ENCODE results near the gene C5orf34. TPM values are rescaled to one million over a fixed set of nuclear protein-coding genes. Genes with fewer than 3 reads are reported as not detected.
A peak's percentile ranks its signal among the peaks of the same experiment; 100 is the strongest.
"Not testable (repeated sequence)": the region's sequence is repeated elsewhere in the genome, so short reads cannot be mapped to it uniquely, and the experiment has no call there.

The C5orf34 gene
- total RNA-seq, 4 donors from 2014 or later: 0.87 to 5.1 (median 1.9) TPM

DNA sequence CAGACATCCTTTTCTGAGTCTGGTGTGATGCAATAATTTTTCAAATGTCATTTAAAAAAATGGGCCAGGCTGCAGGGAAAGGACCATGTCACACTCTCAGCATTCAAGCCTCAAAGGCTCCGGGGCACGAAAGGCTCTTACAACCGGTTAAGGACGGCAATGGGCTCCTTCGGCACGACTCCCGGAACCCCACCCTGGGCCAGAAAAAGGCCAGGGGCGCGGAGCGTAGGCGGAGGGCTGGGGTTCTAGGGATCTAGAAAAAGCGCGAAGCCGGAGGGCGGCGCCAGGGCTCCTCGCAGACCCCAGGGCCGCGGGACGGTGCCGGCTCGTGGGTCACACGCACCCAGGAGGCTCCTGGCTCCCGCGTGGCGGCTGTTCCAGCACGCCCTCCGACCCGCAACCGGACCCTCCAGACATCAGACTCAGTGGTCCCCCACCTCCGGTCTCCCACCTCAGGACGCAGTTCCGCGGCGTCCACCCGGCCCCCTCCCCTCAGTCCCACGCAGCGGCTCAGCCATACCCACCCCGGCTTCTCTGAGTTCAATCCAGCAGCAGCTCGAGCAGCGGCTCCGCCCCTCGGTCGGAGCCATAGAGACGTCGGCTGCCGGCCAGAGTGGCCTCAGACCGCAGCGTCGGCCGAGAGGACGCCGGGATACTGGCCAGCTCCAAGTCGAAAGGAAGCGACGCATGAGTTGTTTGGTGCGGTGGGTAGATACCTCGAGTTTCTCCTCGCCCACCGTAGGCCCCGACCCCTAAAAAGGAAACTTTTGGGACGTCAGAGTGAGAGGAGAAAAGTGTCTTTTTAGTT, 31.4 kb downstream of the C5orf34 start, which contains the start of gene TMEM267:
Gene TMEM267, minus strand, starts transcription at position 568 of the 808 bp plus-strand sequence. CDS start 29,896 bp downstream, outside the sequence.
- intact Hi-C loops (cut with DNase I): no loop called here
- 0 to 1% methylated on average over 9 to 31 of the region's 62 CpGs for WGBS, 2 donors

DNA sequence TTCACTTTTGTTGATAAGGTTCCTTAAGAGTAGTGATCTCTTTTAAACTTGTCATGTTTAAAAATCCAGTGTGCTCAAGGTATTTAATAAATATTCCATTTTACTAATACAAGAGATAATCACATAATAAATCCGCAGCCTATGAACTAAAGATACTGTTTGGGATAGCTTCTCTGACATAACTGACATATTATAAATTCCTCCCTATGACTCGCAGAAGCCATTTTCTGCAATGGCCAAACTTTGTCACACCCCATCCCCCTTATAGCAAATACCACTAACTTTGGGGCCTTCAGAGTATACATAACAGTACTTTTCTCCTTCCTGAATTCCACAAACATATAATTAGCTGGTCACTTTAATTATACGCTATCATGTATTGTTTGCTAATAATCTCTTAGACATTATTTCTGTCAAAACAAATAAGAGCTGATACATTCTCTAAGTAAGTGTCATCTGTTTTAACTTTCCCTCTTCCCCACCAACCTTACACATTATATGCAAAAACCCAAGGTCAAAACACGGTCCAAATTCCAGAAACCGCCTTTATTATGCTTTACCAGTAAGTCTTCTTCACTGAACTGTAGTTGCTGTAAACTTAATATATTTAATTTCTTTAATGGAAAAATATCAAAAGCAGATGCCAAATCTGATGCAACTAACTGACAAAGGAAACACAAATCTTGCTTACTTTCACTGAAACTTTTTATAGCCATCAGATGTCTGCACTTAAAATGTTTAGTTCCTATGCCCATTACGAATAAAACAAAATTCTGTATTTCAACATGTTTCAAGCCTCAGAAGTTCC, 32.3 kb downstream of the C5orf34 start:
- Histone ChIP-seq H3K4me1 (peaks cover 0 to 29% (median 17%) of the 10 kb centered on the region in 3 donors), H3K9me3 (no peaks in the 10 kb centered on the region), H3K4me3 (peak overlapping the region; percentile 75 to 97 (median 86)), H3K27ac (peak overlapping the region; percentile 96 to 99 (median 97)), H3K27me3 (no peaks in the 10 kb centered on the region), H3K36me3 (no peaks in the 10 kb centered on the region)
- 25 to 40% methylated on average over 6 of the region's 6 CpGs for whole genome bisulfite sequencing, 2 donors
- intact Hi-C loops (cut with DNase I): no loop called here
- DNase-seq: no peak
- TF ChIP-seq POLR2A (IDR thresholded peaks at IDR 0.05) (no peak), CTCF (IDR thresholded peaks at IDR 0.05) (no peak)

More for the DNA sequence above, 31.4 kb downstream of the C5orf34 start, which contains the start of gene TMEM267:
- Histone ChIP-seq H3K27me3 (no peaks in the 10 kb centered on the region), H3K4me1 (peaks cover 0 to 29% (median 17%) of the 10 kb centered on the region in 3 donors), H3K27ac (peak within 1 kb of the TSS; percentile 96 to 99 (median 97)), H3K36me3 (no peaks in the 10 kb centered on the region), H3K4me3 (peak within 1 kb of the TSS; percentile 75 to 97 (median 86)), H3K9me3 (no peaks in the 10 kb centered on the region)
- DNase-seq: peak; percentile 53
- TF ChIP-seq POLR2A (IDR thresholded peaks at IDR 0.05): peak in 3 of 4 donors; percentile 21 to 83 (median 79)
- no peak for TF ChIP-seq CTCF (IDR thresholded peaks at IDR 0.05)

DNA sequence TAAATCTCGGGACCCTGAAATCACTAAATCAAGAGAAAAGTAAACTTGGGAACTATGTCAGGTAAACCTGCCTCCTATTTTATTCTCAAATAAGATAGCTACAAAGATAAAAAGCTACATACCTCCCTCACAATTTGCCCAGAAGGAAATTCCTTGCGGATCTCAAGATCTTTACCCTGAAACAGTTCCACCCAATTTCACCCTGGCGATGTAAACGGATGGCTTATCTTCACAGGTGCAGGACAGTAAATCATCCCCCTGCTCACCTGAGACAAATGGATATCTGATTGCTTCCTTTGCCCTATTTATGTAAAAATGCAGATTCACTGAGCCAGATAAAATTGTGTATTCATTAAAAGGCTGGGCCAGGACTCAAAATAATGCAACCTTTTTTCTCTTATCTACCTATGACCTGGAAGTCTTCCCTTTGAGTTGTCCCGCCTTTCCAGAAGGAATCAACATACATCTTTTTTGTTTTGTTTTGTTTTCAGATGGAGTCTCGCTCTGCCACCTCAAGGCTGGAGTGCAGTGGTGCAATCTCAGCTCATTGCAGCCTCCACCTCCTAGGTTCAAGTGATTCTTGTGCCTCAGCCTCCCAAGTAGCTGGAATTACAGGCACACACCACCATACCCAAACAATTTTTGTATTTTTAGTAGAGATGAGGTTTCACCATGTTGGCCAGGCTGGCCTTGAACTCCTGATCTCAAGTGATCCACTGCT, 45.1 kb downstream of the C5orf34 start:
- intact Hi-C loops (cut with DNase I): no loop called here
- H3K9me3 ChIP-seq: peaks cover 0 to 31% (median 6%) of the 10 kb centered on the region in 3 donors
- WGBS, 2 donors: 85 to 91% methylated on average over 6 of the region's 6 CpGs
- DNase-seq: no peak
- no peak overlapping the region for H3K27ac ChIP-seq
- no peak overlapping the region for H3K4me3 ChIP-seq
- peaks cover 0 to 60% (median 0%) of the 10 kb centered on the region in 3 donors for H3K36me3 ChIP-seq
- no peaks in the 10 kb centered on the region for H3K27me3 ChIP-seq
- no peaks in the 10 kb centered on the region for H3K4me1 ChIP-seq
- no peak for TF ChIP-seq CTCF (IDR thresholded peaks at IDR 0.05)
- TF ChIP-seq POLR2A (IDR thresholded peaks at IDR 0.05): no peak

DNA sequence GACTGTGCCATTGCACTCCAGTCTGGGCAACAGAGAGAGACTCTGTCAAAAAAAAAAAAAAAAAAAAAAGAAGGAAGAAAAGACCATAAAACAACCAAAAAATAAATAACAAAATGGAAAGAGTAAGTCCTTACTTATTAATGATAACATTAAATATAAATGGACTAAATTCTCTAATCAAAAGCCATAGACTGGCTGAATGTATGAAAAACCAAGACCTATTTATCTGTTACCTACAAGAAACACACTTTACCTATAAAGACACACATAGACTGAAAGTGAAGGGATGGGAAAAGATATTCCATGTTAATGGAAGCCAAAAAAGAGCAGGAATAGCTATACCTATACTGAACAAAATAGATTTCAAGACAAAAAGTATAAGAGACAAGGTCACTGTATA, 47.8 kb downstream of the C5orf34 start:
- peaks cover 0 to 42% (median 0%) of the 10 kb centered on the region in 3 donors for H3K36me3 ChIP-seq
- H3K4me3 ChIP-seq: no peak overlapping the region
- intact Hi-C loops (cut with DNase I): no loop called here
- H3K27me3 ChIP-seq: no peaks in the 10 kb centered on the region
- H3K9me3 ChIP-seq: peaks cover 0 to 31% (median 6%) of the 10 kb centered on the region in 3 donors
- no peaks in the 10 kb centered on the region for H3K4me1 ChIP-seq
- TF ChIP-seq POLR2A (IDR thresholded peaks at IDR 0.05): no peak
- TF ChIP-seq CTCF (IDR thresholded peaks at IDR 0.05): no peak
- no peak overlapping the region for H3K27ac ChIP-seq
- DNase-seq: no peak

DNA sequence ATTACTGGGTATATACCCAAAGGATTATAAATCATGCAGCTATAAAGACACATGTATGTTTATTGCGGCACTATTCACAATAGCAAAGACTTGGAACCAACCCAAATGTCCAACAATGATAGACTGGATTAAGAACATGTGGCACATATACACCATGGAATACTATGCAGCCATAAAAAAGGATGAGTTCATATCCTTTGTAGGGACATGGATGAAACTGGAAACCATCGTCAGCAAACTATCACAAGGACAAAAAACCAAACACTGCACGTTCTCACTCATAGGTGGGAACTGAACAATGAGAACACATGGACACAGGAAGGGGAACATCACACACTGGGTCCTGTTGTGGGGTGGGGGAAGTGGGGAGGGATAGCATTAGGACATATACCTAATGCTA, 49.5 kb downstream of the C5orf34 start:
- Histone ChIP-seq H3K9me3 (peaks cover 0 to 21% (median 6%) of the 10 kb centered on the region in 3 donors), H3K36me3 (peaks cover 0 to 46% (median 0%) of the 10 kb centered on the region in 3 donors)
- DNase-seq; H3K27me3 ChIP-seq; H3K4me1 ChIP-seq; H3K27ac ChIP-seq; H3K4me3 ChIP-seq; intact Hi-C loops (cut with DNase I): not testable (repeated sequence)
- WGBS, 2 donors: 93 to 98% methylated on average over 3 of the region's 3 CpGs
